HEK293T (cell line): ENCODE data around the gene ARPC5L.
"Not testable (repeated sequence)": the region's sequence is repeated elsewhere in the genome, so short reads cannot be mapped to it uniquely, and the experiment has no call there.

ENCODE experiments used
- CTCF ChIA-PET: fragments of 350-600 bp; formaldehyde crosslinking; extraction: SDS; loops from one replicate; lab custom pipeline; 2021; ENCODE audit warnings: antibody characterized with exemption, inconsistent platforms; lab: Yijun Ruan, JAX
- POLR2A ChIA-PET: fragments of 350-600 bp; formaldehyde crosslinking; extraction: SDS; loops from one replicate; lab custom pipeline; 2020; ENCODE audit warnings: antibody characterized with exemption, inconsistent platforms; lab: Yijun Ruan, JAX
- DNase-seq: peaks from one replicate; pipeline ENCODE4 v3.0.0; 2012; ENCODE audit warnings: mixed read lengths; ENCODE audit errors: extremely low spot score
- ARNT ChIP-seq: fragments of 450-650 bp; IDR thresholded peaks from 2 replicates; pipeline ENCODE4 v1.6.1; 2017; ENCODE audit warnings: mild to moderate bottlenecking
- BHLHE40 ChIP-seq: fragments of 450-650 bp; IDR thresholded peaks from 2 replicates; pipeline ENCODE4 v1.6.1; 2016; ENCODE audit warnings: mild to moderate bottlenecking, moderate library complexity, borderline replicate concordance
- CTBP1 ChIP-seq: fragments of 450-650 bp; IDR thresholded peaks from 2 replicates; pipeline ENCODE4 v1.6.1; 2016; ENCODE audit warnings: borderline replicate concordance
- ELF4 ChIP-seq: fragments of 450-650 bp; IDR thresholded peaks from 2 replicates; pipeline ENCODE4 v1.6.1; 2017; ENCODE audit warnings: antibody characterized with exemption
- FOXA1 ChIP-seq: fragments of 450-650 bp; IDR thresholded peaks from 2 replicates; pipeline ENCODE4 v1.6.1; 2016; ENCODE audit warnings: mild to moderate bottlenecking
- FOXK2 ChIP-seq: fragments of 450-650 bp; IDR thresholded peaks from 2 replicates; pipeline ENCODE4 v1.6.1; 2016; ENCODE audit warnings: mild to moderate bottlenecking
- FOXM1 ChIP-seq: fragments of 450-650 bp; IDR thresholded peaks from 2 replicates; pipeline ENCODE4 v1.6.1; 2017; ENCODE audit warnings: mild to moderate bottlenecking, borderline replicate concordance
- HDGF ChIP-seq: fragments of 450-650 bp; IDR thresholded peaks from 2 replicates; pipeline ENCODE4 v1.6.1; 2017; ENCODE audit warnings: antibody characterized with exemption, borderline replicate concordance
- L3MBTL2 ChIP-seq: fragments of 450-650 bp; conservative IDR thresholded peaks from 2 replicates; pipeline ENCODE4 v1.6.1; 2016; ENCODE audit warnings: mild to moderate bottlenecking
- LEF1 ChIP-seq: fragments of 450-650 bp; IDR thresholded peaks from 2 replicates; pipeline ENCODE4 v1.6.1; 2017; ENCODE audit warnings: mild to moderate bottlenecking, borderline replicate concordance
- NFRKB ChIP-seq: fragments of 450-650 bp; IDR thresholded peaks from 2 replicates; pipeline ENCODE4 v1.6.1; 2016; ENCODE audit warnings: mild to moderate bottlenecking, moderate library complexity
- PKNOX1 ChIP-seq: fragments of 450-650 bp; IDR thresholded peaks from 2 replicates; pipeline ENCODE4 v1.6.1; 2016
- SP1 ChIP-seq: fragments of 450-650 bp; IDR thresholded peaks from 2 replicates; pipeline ENCODE4 v1.6.1; 2017
- SUZ12 ChIP-seq: fragments of 450-650 bp; IDR thresholded peaks from 2 replicates; pipeline ENCODE4 v1.6.1; 2016; ENCODE audit warnings: mild to moderate bottlenecking
- TARDBP ChIP-seq: fragments of 450-650 bp; IDR thresholded peaks from 2 replicates; pipeline ENCODE4 v1.6.1; 2016
- ZNF384 ChIP-seq: fragments of 450-650 bp; IDR thresholded peaks from 2 replicates; pipeline ENCODE4 v1.6.1; 2016

Gene ARPC5L

GRCh38 chr9:124906966-124907365 lies 45.0 kb downstream of the ARPC5L start:
- TF ChIP-seq L3MBTL2 (no peak), ARNT (no peak), PKNOX1 (no peak), NFRKB (no peak), BHLHE40 (no peak)
- no peak for DNase-seq
- POLR2A ChIA-PET, result no interaction called here
- CTCF ChIA-PET, result no interaction called here

GRCh38 chr9:124908098-124908497 lies 46.2 kb downstream of the ARPC5L start:
- CTCF ChIA-PET, result no interaction called here
- TF ChIP-seq PKNOX1 (no peak), ELF4 (no peak), CTBP1 (no peak), TARDBP (no peak), NFRKB (no peak), FOXK2 (no peak), BHLHE40 (no peak), LEF1 (no peak), ZNF384 (no peak), SP1 (no peak), HDGF (no peak), L3MBTL2 (no peak)
- POLR2A ChIA-PET, result no interaction called here
- no peak for DNase-seq

GRCh38 chr9:124911766-124912165 lies 49.8 kb downstream of the ARPC5L start:
- CTCF ChIA-PET, result no interaction called here
- no peak for DNase-seq
- POLR2A ChIA-PET, result no interaction called here
- no peak for TF ChIP-seq BHLHE40
- TF ChIP-seq LEF1, result no peak
- TF ChIP-seq NFRKB, result no peak
- no peak for TF ChIP-seq SP1
- no peak for TF ChIP-seq L3MBTL2
- no peak for TF ChIP-seq PKNOX1
- TF ChIP-seq ELF4, result no peak
- no peak for TF ChIP-seq ZNF384
- no peak for TF ChIP-seq FOXA1
- no peak for TF ChIP-seq FOXK2
- TF ChIP-seq ARNT, result no peak
- no peak for TF ChIP-seq TARDBP
- no peak for TF ChIP-seq CTBP1
- TF ChIP-seq HDGF, result no peak
- TF ChIP-seq FOXM1, result no peak
- no peak for TF ChIP-seq SUZ12

GRCh38 chr9:124913378-124913777 lies 51.4 kb downstream of the ARPC5L start:
- no peak for TF ChIP-seq FOXA1
- no peak for TF ChIP-seq TARDBP
- TF ChIP-seq NFRKB, result no peak
- no peak for TF ChIP-seq LEF1
- TF ChIP-seq ARNT, result no peak
- CTCF ChIA-PET, result no interaction called here
- no peak for DNase-seq
- POLR2A ChIA-PET, result no interaction called here

- DNase-seq, result no peak
- CTCF ChIA-PET, result interaction anchor here (0.6 kb wide), 1 partner anchor 52 kb away, joined by 5 read pairs; no protein-coding TSS in a partner anchor
- TF ChIP-seq SP1 (no peak), LEF1 (no peak), ARNT (no peak), NFRKB (no peak), TARDBP (no peak), FOXM1 (no peak), ELF4 (no peak), SUZ12 (no peak), FOXK2 (no peak), BHLHE40 (no peak), L3MBTL2 (no peak), HDGF (no peak), ZNF384 (no peak), CTBP1 (no peak), FOXA1 (no peak), PKNOX1 (no peak)
- POLR2A ChIA-PET, result no interaction called here
Measured at GRCh38 chr9:124914753-124915405, 52.9 kb downstream of the ARPC5L start.

- POLR2A ChIA-PET, CTCF ChIA-PET, DNase-seq: not testable (repeated sequence)
Measured at GRCh38 chr9:124920394-124920793, 58.5 kb downstream of the ARPC5L start.
